Activated B cell treated with CpG ODN at 0.5 μM for 24 hours (primary cell): Measurements from ENCODE around the gene RFX2. TPM values are rescaled to one million over a fixed set of nuclear protein-coding genes. Genes with fewer than 3 reads are reported as not detected.
A peak's percentile ranks its signal among the peaks of the same experiment; 100 is the strongest.
"Not testable (repeated sequence)": the region's sequence is repeated elsewhere in the genome, so short reads cannot be mapped to it uniquely, and the experiment has no call there.

Experiments
- ATAC-seq: fragments of 200-7000 bp; cut with Tn5 transposase; one replicate; pipeline ENCODE4 v1.10.0; 2021; ENCODE audit warnings: low read depth, mild to moderate bottlenecking, moderate library complexity
- CTCF ChIA-PET: fragments of 350-600 bp; sonication (Branson Sonifier 250); formaldehyde crosslinking; loops from one replicate; lab custom pipeline; 2021; ENCODE audit warnings: antibody characterized with exemption; lab: Charles Lee
- POLR2A ChIA-PET: fragments of 350-600 bp; sonication (Branson Sonifier 250); formaldehyde crosslinking; loops from one replicate; lab custom pipeline; 2021; ENCODE audit warnings: antibody characterized with exemption; lab: Charles Lee
- DNase-seq: peaks from one replicate; pipeline ENCODE4 v3.0.0; 2022
- H3K27ac Mint-ChIP-seq: one replicate; pipeline ENCODE4 v1.8.0; 2020; ENCODE audit warnings: mixed read lengths
- H3K27me3 Mint-ChIP-seq: one replicate; pipeline ENCODE4 v1.8.0; 2021; ENCODE audit warnings: mixed read lengths
- H3K36me3 Mint-ChIP-seq: one replicate; pipeline ENCODE4 v1.8.0; 2021; ENCODE audit warnings: low read depth, mixed read lengths
- H3K4me1 Mint-ChIP-seq: one replicate; pipeline ENCODE4 v1.8.0; 2021; ENCODE audit warnings: mixed read lengths
- H3K4me3 Mint-ChIP-seq: one replicate; pipeline ENCODE4 v1.8.0; 2020; ENCODE audit warnings: mild to moderate bottlenecking, mixed read lengths
- H3K9me3 Mint-ChIP-seq: one replicate; pipeline ENCODE4 v1.8.0; 2020; ENCODE audit warnings: mixed read lengths
- CTCF ChIP-seq: fragments of 200-600 bp; IDR thresholded peaks from one replicate; pipeline ENCODE4 v1.8.0; 2022; ENCODE audit warnings: antibody characterized with exemption, mild to moderate bottlenecking
- intact Hi-C: fragments of 100-400 bp; cut with micrococcal nuclease; formaldehyde crosslinking; loops from one replicate; pipeline ENCODE4 v1.15.1; 2024
- total RNA-seq: library from RNA; stranded (reverse); gene quantifications from 2 replicates; pipeline ENCODE4 v1.2.3, GENCODE V29; 2022

The RFX2 gene
- total RNA-seq, 1 donor from 2014 or later = 7.0 TPM

GRCh38 chr19:5967571-5967970 lies 142.7 kb downstream of the RFX2 start:
- no peaks in the 10 kb centered on the region for H3K27me3 Mint-ChIP-seq
- H3K27ac Mint-ChIP-seq = no peak overlapping the region
- no peak for DNase-seq
- ATAC-seq = no peak
- intact Hi-C loops = no loop called here
- no peak for TF ChIP-seq CTCF
- H3K4me1 Mint-ChIP-seq = peaks cover 81% of the 10 kb centered on the region
- CTCF ChIA-PET = interaction anchor here (0.5 to 3.5 kb wide), 18 partner anchors 11 to 277 kb away, joined by 3 to 24 read pairs (median 4); partner anchors contain the start of genes NDUFA11 and RANBP3
- H3K9me3 Mint-ChIP-seq = no peaks in the 10 kb centered on the region
- peaks cover 40% of the 10 kb centered on the region for H3K36me3 Mint-ChIP-seq
- H3K4me3 Mint-ChIP-seq = no peak overlapping the region
- POLR2A ChIA-PET = interaction anchor here (1.6 kb wide), 1 partner anchor 10 kb away, joined by 7 read pairs; the partner anchor contains the start of gene RANBP3

GRCh38 chr19:5966941-5967340 lies 143.4 kb downstream of the RFX2 start:
- DNase-seq (no peak), ATAC-seq (no peak)
- Mint-ChIP-seq H3K4me3 (no peak overlapping the region), H3K9me3 (no peaks in the 10 kb centered on the region), H3K27ac (no peak overlapping the region), H3K4me1 (peaks cover 81% of the 10 kb centered on the region), H3K36me3 (peaks cover 35% of the 10 kb centered on the region), H3K27me3 (no peaks in the 10 kb centered on the region)
- TF ChIP-seq CTCF = no peak
- ChIA-PET CTCF (interaction anchor here (1.0 to 3.5 kb wide), 8 partner anchors 12 to 159 kb away, joined by 3 to 24 read pairs (median 5); partner anchors contain the start of genes NDUFA11 and RANBP3), POLR2A (no interaction called here)
- intact Hi-C loops = no loop called here

- Mint-ChIP-seq H3K9me3 (no peaks in the 10 kb centered on the region), H3K4me3 (no peak overlapping the region), H3K27ac (no peak overlapping the region), H3K36me3 (peaks cover 31% of the 10 kb centered on the region), H3K27me3 (no peaks in the 10 kb centered on the region), H3K4me1 (peaks cover 83% of the 10 kb centered on the region)
- TF ChIP-seq CTCF = no peak
- DNase-seq (no peak), ATAC-seq (no peak)
- intact Hi-C loops = no loop called here
- ChIA-PET CTCF (interaction anchor here (1.0 to 3.5 kb wide), 5 partner anchors 14 to 56 kb away, joined by 3 to 24 read pairs (median 3); no protein-coding TSS in a partner anchor), POLR2A (no interaction called here)
These were observed 144.1 kb downstream of the RFX2 start for GRCh38 chr19:5966215-5966614.

GRCh38 chr19:5964816-5965565 lies 145.3 kb downstream of the RFX2 start:
- ChIA-PET POLR2A (no interaction called here), CTCF (no interaction called here)
- DNase-seq = no peak
- peaks cover 30% of the 10 kb centered on the region for H3K36me3 Mint-ChIP-seq
- no peaks in the 10 kb centered on the region for H3K9me3 Mint-ChIP-seq
- peaks cover 87% of the 10 kb centered on the region for H3K4me1 Mint-ChIP-seq
- no peak overlapping the region for H3K27ac Mint-ChIP-seq
- H3K27me3 Mint-ChIP-seq = no peaks in the 10 kb centered on the region
- intact Hi-C loops = no loop called here
- no peak for ATAC-seq
- no peak overlapping the region for H3K4me3 Mint-ChIP-seq
- TF ChIP-seq CTCF = no peak

- no peak overlapping the region for H3K4me3 Mint-ChIP-seq
- intact Hi-C loops = no loop called here
- H3K27ac Mint-ChIP-seq = no peak overlapping the region
- H3K4me1 Mint-ChIP-seq = peaks cover 82% of the 10 kb centered on the region
- DNase-seq = no peak
- ChIA-PET CTCF (no interaction called here), POLR2A (interaction anchor here (0.6 kb wide), 1 partner anchor 1341 kb away, joined by 3 read pairs; no protein-coding TSS in a partner anchor)
- peaks cover 30% of the 10 kb centered on the region for H3K36me3 Mint-ChIP-seq
- TF ChIP-seq CTCF = no peak
- no peak for ATAC-seq
- no peaks in the 10 kb centered on the region for H3K9me3 Mint-ChIP-seq
- H3K27me3 Mint-ChIP-seq = no peaks in the 10 kb centered on the region
These were observed 146.4 kb downstream of the RFX2 start for GRCh38 chr19:5963855-5964254.

GRCh38 chr19:5963259-5963658 lies 147.0 kb downstream of the RFX2 start:
- DNase-seq, POLR2A ChIA-PET, H3K9me3 Mint-ChIP-seq, CTCF ChIA-PET, intact Hi-C loops, H3K4me3 Mint-ChIP-seq, H3K27me3 Mint-ChIP-seq, ATAC-seq: not testable (repeated sequence)
- peaks cover 77% of the 10 kb centered on the region for H3K4me1 Mint-ChIP-seq
- H3K27ac Mint-ChIP-seq = peak overlapping the region; percentile 31
- H3K36me3 Mint-ChIP-seq = peaks cover 27% of the 10 kb centered on the region
